Prostate gland (tissue), 2 donors: ENCODE results near the gene CIT. TPM values are rescaled to one million over a fixed set of nuclear protein-coding genes. Genes with fewer than 3 reads are reported as not detected.

Experiments used
- DNase-seq: peaks from one replicate; pipeline ENCODE4 v3.0.0-alpha.2; 2019; ENCODE audit warnings: low spot score
- H3K27ac ChIP-seq, 2 donors: fragments of 200-600 bp; sonication (generic); 2 replicates each; pipeline ENCODE4 v1.5.1; 2017 to 2019
- H3K27me3 ChIP-seq: fragments of 200-600 bp; sonication (generic); replicated peaks from 2 replicates; pipeline ENCODE4 v1.5.1; 2019; ENCODE audit not compliant: insufficient read depth
- H3K36me3 ChIP-seq, 2 donors: fragments of 200-600 bp; sonication (generic); 1 replicate in 1 of 2; 2 replicates in 1 of 2; pipeline versions ENCODE4 v1.5.1 to v1.8.1; 2017 to 2019
- H3K4me1 ChIP-seq: fragments of 200-600 bp; sonication (generic); replicated peaks from 2 replicates; pipeline ENCODE4 v1.5.1; 2019
- H3K4me3 ChIP-seq, 2 donors: fragments of 200-600 bp; sonication (generic); 2 replicates each; pipeline ENCODE4 v1.5.1; 2017 to 2019
- H3K9me3 ChIP-seq: fragments of 200-600 bp; sonication (generic); 2 replicates; pipeline ENCODE4 v1.5.1; 2017
- CTCF ChIP-seq, 4 experiments: fragments of 200-600 bp in 2 of 4; fragments of 450-650 bp in 2 of 4; sonication (generic) in 2 of 4; IDR thresholded peaks; 1 replicate in 3 of 4; 2 replicates in 1 of 4; pipeline ENCODE4 v1.5.1; 2016 to 2019; ENCODE audit warnings: antibody characterized with exemption in 4 of 4, mild to moderate bottlenecking in 2 of 4, moderate library complexity in 2 of 4
- POLR2A ChIP-seq: fragments of 450-650 bp; IDR thresholded peaks from one replicate; pipeline ENCODE4 v1.6.1; 2016; ENCODE audit warnings: antibody characterized with exemption, mild to moderate bottlenecking
- POLR2AphosphoS5 ChIP-seq: sonication (generic); formaldehyde crosslinking; IDR thresholded peaks from one replicate; pipeline ENCODE4 v1.6.1; 2017; ENCODE audit warnings: antibody characterized with exemption
- WGBS: methylation state at CpG from one replicate; pipeline ENCODE4 v1.1.5; 2018; 5-methylcytosine and 5-hydroxymethylcytosine counted together
- intact Hi-C: fragments of 100-400 bp; cut with DNase I; formaldehyde crosslinking; loops from one replicate; pipeline ENCODE4 v1.14.2; 2022
- total RNA-seq, 2 donors: library from RNA; depleted of rRNA; stranded (reverse); fragments of >200 nt; gene quantifications; one replicate each; pipeline ENCODE4 v1.1.0, GENCODE V29; 2016

CIT gene
- total RNA-seq, 2 donors from 2014 or later: 2.6 to 13.1 TPM

DNA sequence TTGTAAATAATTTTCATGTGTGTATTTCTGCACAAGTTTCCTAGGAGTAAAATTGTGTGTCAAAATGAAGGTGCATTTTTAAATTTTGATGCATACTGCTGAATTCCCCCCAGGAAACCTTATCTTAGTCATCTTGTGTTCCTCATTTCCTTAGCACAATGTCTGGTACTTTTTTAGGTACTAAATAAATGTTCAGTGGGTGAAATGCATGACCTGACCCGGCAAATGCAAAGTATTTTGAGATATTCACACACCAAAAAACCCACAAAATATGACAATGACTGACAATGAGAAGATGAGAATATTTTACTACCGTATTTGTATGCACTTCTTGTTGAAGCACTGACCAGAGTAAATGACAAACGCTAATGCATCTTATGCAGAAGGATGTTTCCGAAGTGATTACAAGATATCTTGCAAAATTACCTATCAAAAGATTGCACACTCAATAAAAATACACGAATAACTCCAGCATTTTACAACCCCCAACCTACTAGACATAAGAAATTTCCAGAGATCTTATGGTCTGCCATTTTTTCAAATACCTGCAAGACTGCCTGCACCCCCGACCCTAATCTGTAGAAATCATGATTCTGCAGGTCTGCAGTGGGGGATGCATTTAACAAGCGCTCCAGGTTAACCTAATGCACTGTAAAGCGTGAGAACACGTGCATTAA, 210.1 kb downstream of the CIT start:
- WGBS: 9% methylated on average over 9 of the region's 9 CpGs
- DNase-seq: no peak
- no peaks in the 10 kb centered on the region for H3K36me3 ChIP-seq
- no peaks in the 10 kb centered on the region for H3K27me3 ChIP-seq
- H3K9me3 ChIP-seq: no peaks in the 10 kb centered on the region
- no peak overlapping the region for H3K27ac ChIP-seq
- no peaks in the 10 kb centered on the region for H3K4me1 ChIP-seq
- peak overlapping the region; percentile 65 to 87 for H3K4me3 ChIP-seq
- no peak for TF ChIP-seq CTCF (IDR thresholded peaks at IDR 0.05)
- TF ChIP-seq POLR2A: no peak
- no peak for TF ChIP-seq POLR2AphosphoS5
- intact Hi-C loops: loop anchor here (2.0 kb wide), 1 partner anchor 114 kb away; no protein-coding TSS in a partner anchor

DNA sequence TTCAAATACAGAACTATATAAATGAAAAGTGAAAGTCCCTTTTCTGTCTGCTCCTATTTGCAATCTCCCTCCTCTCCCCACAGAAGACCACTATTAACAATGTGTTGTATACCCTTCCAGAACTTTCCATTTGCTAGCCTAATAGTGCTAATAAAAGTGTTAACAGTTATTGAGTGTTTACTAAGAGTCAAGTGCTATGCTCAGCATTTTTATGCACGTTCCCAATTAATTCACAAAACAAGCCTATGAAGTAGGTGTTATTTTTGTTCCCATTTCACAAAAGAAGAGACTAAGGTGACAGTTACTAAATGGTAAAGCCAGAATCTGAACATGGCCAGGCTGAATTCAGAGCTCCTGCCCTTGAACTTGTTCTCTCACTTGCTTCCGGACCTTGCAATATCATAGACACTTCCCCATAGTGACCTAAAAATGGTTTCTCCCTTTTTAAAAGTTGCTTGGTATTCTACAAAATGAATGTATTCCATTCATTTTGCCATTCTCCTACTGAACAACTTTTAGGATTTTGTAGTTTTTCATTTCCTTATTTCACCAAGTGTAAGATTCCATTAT, 210.8 kb downstream of the CIT start:
- no peak for DNase-seq
- H3K36me3 ChIP-seq: no peaks in the 10 kb centered on the region
- WGBS: 67% methylated on average over 2 of the region's 2 CpGs
- no peak for TF ChIP-seq POLR2A
- H3K27ac ChIP-seq: no peak overlapping the region
- no peaks in the 10 kb centered on the region for H3K9me3 ChIP-seq
- H3K4me3 ChIP-seq: no peak overlapping the region
- H3K27me3 ChIP-seq: no peaks in the 10 kb centered on the region
- intact Hi-C loops: loop anchor here (2.0 kb wide), 1 partner anchor 114 kb away; no protein-coding TSS in a partner anchor
- H3K4me1 ChIP-seq: no peaks in the 10 kb centered on the region

GRCh38 chr12:119665164-119665929, 211.8 kb downstream of the CIT start:
- H3K4me3 ChIP-seq: no peak overlapping the region
- no peaks in the 10 kb centered on the region for H3K36me3 ChIP-seq
- intact Hi-C loops: no loop called here
- no peak for DNase-seq
- no peak overlapping the region for H3K27ac ChIP-seq
- H3K4me1 ChIP-seq: no peaks in the 10 kb centered on the region
- TF ChIP-seq POLR2AphosphoS5 (no peak), POLR2A (no peak), CTCF (IDR thresholded peaks at IDR 0.05) (no peak)
- no peaks in the 10 kb centered on the region for H3K9me3 ChIP-seq
- WGBS: 89% methylated on average over 4 of the region's 4 CpGs
- H3K27me3 ChIP-seq: no peaks in the 10 kb centered on the region

- H3K27me3 ChIP-seq: no peaks in the 10 kb centered on the region
- no peak for TF ChIP-seq POLR2A
- TF ChIP-seq POLR2AphosphoS5: no peak
- no peak for TF ChIP-seq CTCF (IDR thresholded peaks at IDR 0.05)
- no peaks in the 10 kb centered on the region for H3K9me3 ChIP-seq
- H3K4me1 ChIP-seq: no peaks in the 10 kb centered on the region
- WGBS: 92% methylated on average over 1 of the region's 1 CpG
- intact Hi-C loops: no loop called here
- no peaks in the 10 kb centered on the region for H3K36me3 ChIP-seq
- no peak overlapping the region for H3K4me3 ChIP-seq
- no peak for DNase-seq
- H3K27ac ChIP-seq: no peak overlapping the region
These were observed 212.5 kb downstream of the CIT start for GRCh38 chr12:119664642-119665041.

GRCh38 chr12:119661882-119662281, 215.2 kb downstream of the CIT start:
- intact Hi-C loops: no loop called here
- no peaks in the 10 kb centered on the region for H3K4me1 ChIP-seq
- DNase-seq: no peak
- TF ChIP-seq POLR2A (no peak), POLR2AphosphoS5 (no peak), CTCF (IDR thresholded peaks at IDR 0.05) (no peak)
- no peaks in the 10 kb centered on the region for H3K36me3 ChIP-seq
- H3K27me3 ChIP-seq: no peaks in the 10 kb centered on the region
- 56% methylated on average over 4 of the region's 4 CpGs for WGBS
- H3K9me3 ChIP-seq: no peaks in the 10 kb centered on the region
- H3K4me3 ChIP-seq: no peak overlapping the region
- no peak overlapping the region for H3K27ac ChIP-seq
